ENCODE measurements around the gene RNASEH2B.

- TF ChIP-seq CTCF (IDR thresholded peaks at IDR 0.05; ENCODE audit: low read depth, low read length, poor library complexity, severe bottlenecking): no peak
- TF ChIP-seq EZH2phosphoT487 (IDR thresholded peaks at IDR 0.05; ENCODE audit: borderline replicate concordance, low read length): no peak
Measured at GRCh38 chr13:50871405-50871804, 38.2 kb upstream of the RNASEH2B start.
